CD4-positive, alpha-beta memory T cell (primary cell): ENCODE measurements around the gene COL13A1. TPM values are rescaled to one million over a fixed set of nuclear protein-coding genes. Genes with fewer than 3 reads are reported as not detected.
A peak's percentile ranks its signal among the peaks of the same experiment; 100 is the strongest.

Experiments used
- CTCF ChIA-PET: fragments of 350-600 bp; sonication (Branson Sonifier 250); formaldehyde crosslinking; loops from one replicate; lab custom pipeline; 2021; ENCODE audit warnings: inconsistent platforms; ENCODE audit not compliant: partially characterized antibody; lab: Charles Lee
- POLR2A ChIA-PET: fragments of 350-600 bp; sonication (Branson Sonifier 250); formaldehyde crosslinking; loops from one replicate; lab custom pipeline; 2021; ENCODE audit not compliant: partially characterized antibody; lab: Charles Lee
- DNase-seq, 5 donors: peaks; one replicate each; pipeline versions ENCODE4 v3.0.0 to v3.0.0-alpha.2; 2020 to 2022; ENCODE audit warnings: mixed read lengths in 1 of 5
- H3K27ac ChIP-seq: one replicate; pipeline ENCODE4 v1.7.0; 2013; ENCODE audit warnings: low read depth, low read length
- H3K27me3 ChIP-seq: 2 replicates; pipeline ENCODE4 v1.7.0; 2013; ENCODE audit warnings: mild to moderate bottlenecking, low read length, moderate library complexity; ENCODE audit not compliant: insufficient read depth
- H3K36me3 ChIP-seq: 2 replicates; pipeline ENCODE4 v1.7.0; 2013; ENCODE audit warnings: mild to moderate bottlenecking, low read length, moderate library complexity; ENCODE audit not compliant: insufficient read depth
- H3K4me1 ChIP-seq: 2 replicates; pipeline ENCODE4 v1.7.0; 2013; ENCODE audit warnings: mild to moderate bottlenecking, low read length, moderate library complexity; ENCODE audit not compliant: insufficient read depth
- H3K4me3 ChIP-seq, 2 donors: one replicate each; pipeline ENCODE4 v1.7.0; 2013; ENCODE audit warnings: low read length in 2 of 2, mild to moderate bottlenecking in 1 of 2
- H3K9me3 ChIP-seq, 2 donors: one replicate each; pipeline ENCODE4 v1.7.0; 2013; ENCODE audit warnings: low read length in 2 of 2, control low read depth in 1 of 2; ENCODE audit not compliant: control insufficient read depth in 1 of 2
- H3K27ac Mint-ChIP-seq, 7 donors: one replicate each; pipeline ENCODE4 v1.8.0; 2020 to 2021; ENCODE audit warnings: mixed read lengths in 7 of 7, mild to moderate bottlenecking in 6 of 7, inconsistent platforms in 3 of 7, moderate library complexity in 3 of 7
- H3K27me3 Mint-ChIP-seq, 2 donors: one replicate each; pipeline ENCODE4 v1.8.0; 2020 to 2021; ENCODE audit warnings: mixed read lengths in 2 of 2
- H3K36me3 Mint-ChIP-seq, 2 donors: one replicate each; pipeline ENCODE4 v1.8.0; 2020 to 2021; ENCODE audit warnings: mixed read lengths in 2 of 2, inconsistent platforms in 1 of 2, mild to moderate bottlenecking in 1 of 2
- H3K4me1 Mint-ChIP-seq, 4 donors: one replicate each; pipeline ENCODE4 v1.8.0; 2020 to 2021; ENCODE audit warnings: mixed read lengths in 4 of 4, mild to moderate bottlenecking in 1 of 4
- H3K4me3 Mint-ChIP-seq, 8 donors: one replicate each; pipeline ENCODE4 v1.8.0; 2020 to 2021; ENCODE audit warnings: mixed read lengths in 8 of 8, mild to moderate bottlenecking in 7 of 8, moderate library complexity in 6 of 8, inconsistent platforms in 3 of 8
- H3K9me3 Mint-ChIP-seq, 8 donors: one replicate each; pipeline ENCODE4 v1.8.0; 2020 to 2021; ENCODE audit warnings: mixed read lengths in 8 of 8, mild to moderate bottlenecking in 5 of 8, inconsistent platforms in 3 of 8, moderate library complexity in 1 of 8
- intact Hi-C: fragments of 100-400 bp; cut with micrococcal nuclease; formaldehyde crosslinking; loops from one replicate; pipeline ENCODE4 v1.15.1; 2023
- polyA plus RNA-seq, 2 donors: library from polyadenylated mRNA; unstranded; fragments of 300-500 nt; fragmentation: Illumina TruSeq; gene quantifications; one replicate each; pipeline ENCODE4 v1.2.3, GENCODE V29; 2021
- total RNA-seq, 2 experiments: library from RNA; stranded (reverse); gene quantifications; one replicate each; pipeline ENCODE4 v1.2.3, GENCODE V29; 2021

The COL13A1 gene
- total and polyA plus RNA-seq, 4 experiments from 2014 or later, result not detected

GRCh38 chr10:69901628-69902505, 100.2 kb downstream of the COL13A1 start:
- POLR2A ChIA-PET, result no interaction called here
- Histone ChIP-seq H3K36me3 (no peaks in the 10 kb centered on the region), H3K4me3 (no peak overlapping the region), H3K9me3 (no peaks in the 10 kb centered on the region), H3K27ac (no peak overlapping the region), H3K27me3 (no peaks in the 10 kb centered on the region), H3K4me1 (no peaks in the 10 kb centered on the region)
- no peak for DNase-seq
- intact Hi-C loops, result no loop called here
- no peaks in the 10 kb centered on the region for H3K9me3 Mint-ChIP-seq
- CTCF ChIA-PET, result interaction anchor here (0.7 to 1.2 kb wide), 3 partner anchors 9 to 20 kb away, joined by 3 to 4 read pairs (median 3); no protein-coding TSS in a partner anchor
- no peaks in the 10 kb centered on the region for H3K27me3 Mint-ChIP-seq
- no peak overlapping the region for H3K4me3 Mint-ChIP-seq
- no peak overlapping the region for H3K27ac Mint-ChIP-seq
- H3K36me3 Mint-ChIP-seq, result no peaks in the 10 kb centered on the region
- H3K4me1 Mint-ChIP-seq, result no peaks in the 10 kb centered on the region

- H3K4me3 Mint-ChIP-seq, result no peak overlapping the region
- intact Hi-C loops, result no loop called here
- no peaks in the 10 kb centered on the region for H3K27me3 Mint-ChIP-seq
- H3K9me3 Mint-ChIP-seq, result no peaks in the 10 kb centered on the region
- ChIA-PET POLR2A (no interaction called here), CTCF (no interaction called here)
- Histone ChIP-seq H3K9me3 (no peaks in the 10 kb centered on the region), H3K27me3 (no peaks in the 10 kb centered on the region), H3K4me1 (no peaks in the 10 kb centered on the region), H3K36me3 (no peaks in the 10 kb centered on the region), H3K27ac (no peak overlapping the region), H3K4me3 (no peak overlapping the region)
- no peak for DNase-seq
- H3K36me3 Mint-ChIP-seq, result no peaks in the 10 kb centered on the region
- no peak overlapping the region for H3K27ac Mint-ChIP-seq
- no peaks in the 10 kb centered on the region for H3K4me1 Mint-ChIP-seq
Measured at GRCh38 chr10:69902835-69903535, 101.3 kb downstream of the COL13A1 start.

- Histone ChIP-seq H3K36me3 (no peaks in the 10 kb centered on the region), H3K9me3 (no peaks in the 10 kb centered on the region), H3K27ac (no peak overlapping the region), H3K27me3 (no peaks in the 10 kb centered on the region), H3K4me3 (no peak overlapping the region), H3K4me1 (no peaks in the 10 kb centered on the region)
- H3K4me1 Mint-ChIP-seq, result no peaks in the 10 kb centered on the region
- no peak for DNase-seq
- peaks cover 3 to 4% of the 10 kb centered on the region in 2 donors for H3K27me3 Mint-ChIP-seq
- no peak overlapping the region for H3K27ac Mint-ChIP-seq
- intact Hi-C loops, result no loop called here
- H3K9me3 Mint-ChIP-seq, result no peaks in the 10 kb centered on the region
- H3K36me3 Mint-ChIP-seq, result no peaks in the 10 kb centered on the region
- ChIA-PET POLR2A (no interaction called here), CTCF (interaction anchor here (0.7 to 2.2 kb wide), 3 partner anchors 11 to 211 kb away, joined by 3 to 7 read pairs (median 5); no protein-coding TSS in a partner anchor)
- H3K4me3 Mint-ChIP-seq, result peak overlapping the region in 1 of 8 donors; percentile 38
Measured at GRCh38 chr10:69904533-69904932, 102.8 kb downstream of the COL13A1 start.

GRCh38 chr10:69906425-69906824, 104.7 kb downstream of the COL13A1 start:
- H3K4me1 ChIP-seq, result no peaks in the 10 kb centered on the region
- no peaks in the 10 kb centered on the region for H3K4me1 Mint-ChIP-seq
- no peak overlapping the region for H3K4me3 Mint-ChIP-seq
- H3K36me3 ChIP-seq, result no peaks in the 10 kb centered on the region
- CTCF ChIA-PET, result interaction anchor here (2.2 kb wide), 1 partner anchor 9 kb away, joined by 7 read pairs; no protein-coding TSS in a partner anchor
- H3K27ac Mint-ChIP-seq, result no peak overlapping the region
- no peak for DNase-seq
- POLR2A ChIA-PET, result no interaction called here
- peaks cover 5 to 7% of the 10 kb centered on the region in 2 donors for H3K27me3 Mint-ChIP-seq
- H3K9me3 ChIP-seq, result no peaks in the 10 kb centered on the region
- H3K36me3 Mint-ChIP-seq, result no peaks in the 10 kb centered on the region
- no peaks in the 10 kb centered on the region for H3K9me3 Mint-ChIP-seq
- intact Hi-C loops, result no loop called here
- H3K4me3 ChIP-seq, result no peak overlapping the region
- no peaks in the 10 kb centered on the region for H3K27me3 ChIP-seq
- no peak overlapping the region for H3K27ac ChIP-seq

GRCh38 chr10:69907517-69907916, 105.8 kb downstream of the COL13A1 start:
- H3K27me3 ChIP-seq, result no peaks in the 10 kb centered on the region
- intact Hi-C loops, result no loop called here
- ChIA-PET CTCF (no interaction called here), POLR2A (no interaction called here)
- H3K27ac ChIP-seq, result no peak overlapping the region
- Mint-ChIP-seq H3K9me3 (no peaks in the 10 kb centered on the region), H3K4me1 (no peaks in the 10 kb centered on the region), H3K27ac (no peak overlapping the region), H3K27me3 (peaks cover 5 to 7% of the 10 kb centered on the region in 2 donors), H3K4me3 (no peak overlapping the region), H3K36me3 (no peaks in the 10 kb centered on the region)
- no peak for DNase-seq
- H3K9me3 ChIP-seq, result no peaks in the 10 kb centered on the region
- no peaks in the 10 kb centered on the region for H3K4me1 ChIP-seq
- no peak overlapping the region for H3K4me3 ChIP-seq
- no peaks in the 10 kb centered on the region for H3K36me3 ChIP-seq

- Histone ChIP-seq H3K4me3 (no peak overlapping the region), H3K27ac (no peak overlapping the region), H3K27me3 (no peaks in the 10 kb centered on the region), H3K36me3 (no peaks in the 10 kb centered on the region), H3K4me1 (no peaks in the 10 kb centered on the region), H3K9me3 (no peaks in the 10 kb centered on the region)
- POLR2A ChIA-PET, result no interaction called here
- Mint-ChIP-seq H3K4me3 (no peak overlapping the region), H3K27me3 (peaks cover 5 to 10% of the 10 kb centered on the region in 2 donors), H3K9me3 (no peaks in the 10 kb centered on the region), H3K36me3 (no peaks in the 10 kb centered on the region), H3K27ac (no peak overlapping the region), H3K4me1 (no peaks in the 10 kb centered on the region)
- DNase-seq, result no peak
- intact Hi-C loops, result no loop called here
- CTCF ChIA-PET, result no interaction called here
Measured at GRCh38 chr10:69908124-69908523, 106.4 kb downstream of the COL13A1 start.

- POLR2A ChIA-PET, result no interaction called here
- no peak overlapping the region for H3K27ac ChIP-seq
Measured at GRCh38 chr10:69910561-69910960, 108.9 kb downstream of the COL13A1 start.

More at GRCh38 chr10:69910561-69910960, 108.9 kb downstream of the COL13A1 start:
- Histone ChIP-seq H3K9me3 (no peaks in the 10 kb centered on the region), H3K27me3 (no peaks in the 10 kb centered on the region), H3K36me3 (no peaks in the 10 kb centered on the region), H3K4me1 (no peaks in the 10 kb centered on the region), H3K4me3 (no peak overlapping the region)
- no peaks in the 10 kb centered on the region for H3K9me3 Mint-ChIP-seq
- DNase-seq, result no peak
- H3K36me3 Mint-ChIP-seq, result no peaks in the 10 kb centered on the region
- no peak overlapping the region for H3K27ac Mint-ChIP-seq
- CTCF ChIA-PET, result interaction anchor here (1.4 kb wide), 1 partner anchor 9 kb away, joined by 4 read pairs; no protein-coding TSS in a partner anchor
- intact Hi-C loops, result loop anchor here (5.0 to 10.0 kb wide), 2 partner anchors 276 to 393 kb away; partner anchors contain the start of gene FAM241B
- peaks cover 6 to 14% of the 10 kb centered on the region in 2 donors for H3K27me3 Mint-ChIP-seq
- H3K4me1 Mint-ChIP-seq, result no peaks in the 10 kb centered on the region
- no peak overlapping the region for H3K4me3 Mint-ChIP-seq
